CD4-positive, alpha-beta T cell treated with Interleukin-15 for 4 hours (primary cell): ENCODE data around the gene IAH1.
A peak's percentile ranks its signal among the peaks of the same experiment; 100 is the strongest.

Experiments used
- DNase-seq: peaks from one replicate; pipeline ENCODE4 v3.0.0-alpha.2; 2020; ENCODE audit warnings: low spot score

Gene IAH1, protein sequence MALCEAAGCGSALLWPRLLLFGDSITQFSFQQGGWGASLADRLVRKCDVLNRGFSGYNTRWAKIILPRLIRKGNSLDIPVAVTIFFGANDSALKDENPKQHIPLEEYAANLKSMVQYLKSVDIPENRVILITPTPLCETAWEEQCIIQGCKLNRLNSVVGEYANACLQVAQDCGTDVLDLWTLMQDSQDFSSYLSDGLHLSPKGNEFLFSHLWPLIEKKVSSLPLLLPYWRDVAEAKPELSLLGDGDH

DNA sequence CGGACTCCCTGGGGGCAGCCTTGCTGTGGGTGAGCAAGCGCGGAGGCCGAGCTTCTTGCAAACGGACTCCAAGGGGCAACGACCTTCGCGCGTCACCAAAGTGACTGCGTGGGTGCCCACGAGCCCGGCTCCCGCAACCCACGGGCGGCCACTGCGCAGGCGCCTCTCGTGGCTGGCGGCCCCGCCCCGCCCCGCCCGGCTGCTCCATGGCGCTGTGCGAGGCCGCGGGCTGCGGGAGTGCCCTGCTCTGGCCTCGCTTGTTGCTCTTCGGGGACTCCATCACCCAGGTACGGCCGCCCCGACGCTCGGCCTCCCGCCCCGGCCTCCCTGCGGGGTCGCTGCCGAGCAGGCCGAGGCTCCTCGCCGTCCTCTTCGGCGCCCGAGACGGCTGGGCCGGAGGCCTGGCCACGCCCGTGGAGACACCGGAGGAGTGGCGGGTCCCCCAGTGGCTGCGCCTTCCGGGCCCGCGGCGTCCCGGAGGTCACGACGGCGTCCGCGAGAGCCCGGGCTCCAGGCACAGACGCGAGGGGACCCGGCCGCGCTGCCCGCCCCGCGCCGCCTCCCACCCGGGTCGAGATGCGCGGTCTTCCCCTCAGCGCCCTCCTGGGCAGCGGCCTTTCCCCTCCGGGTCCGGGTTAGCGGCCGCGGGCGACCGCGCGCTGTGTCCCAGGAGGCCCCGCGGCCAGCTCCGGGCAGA is at the start of gene IAH1:
TSS of gene IAH1 (plus strand) at position 191 of the 697 bp plus-strand sequence. CDS start at position 207, 16 bp downstream.
- peak; percentile 79 for DNase-seq

DNA sequence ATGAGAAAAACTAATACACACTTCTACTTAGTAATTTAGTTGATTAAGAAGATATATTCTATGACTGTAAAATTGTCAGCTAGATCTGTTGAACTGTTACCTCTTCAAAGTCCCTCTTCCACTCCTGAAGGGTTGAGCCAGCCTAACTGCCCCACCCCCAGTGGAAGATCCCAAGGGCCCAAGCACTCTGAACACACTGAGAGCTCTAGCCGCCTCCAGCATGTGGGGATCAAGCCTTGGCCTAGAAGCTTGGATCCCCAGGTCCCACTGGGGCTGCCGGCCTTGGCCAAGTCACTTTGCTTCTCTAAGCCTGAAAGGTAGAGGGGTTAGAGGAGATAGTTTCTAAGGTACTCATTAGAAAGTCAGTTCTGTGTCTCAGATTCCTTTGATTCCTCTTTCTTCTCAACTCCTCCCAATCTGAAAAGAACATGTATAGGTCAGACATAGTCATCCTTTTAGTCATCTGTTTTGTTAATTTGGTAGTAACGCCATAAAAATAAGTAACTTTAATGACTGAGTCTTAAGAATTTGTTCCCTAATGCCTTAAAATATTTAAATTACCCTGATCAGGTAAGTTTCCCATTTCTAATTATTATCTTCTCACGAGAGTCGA is 45.3 kb upstream of the IAH1 start:
- DNase-seq = no peak

DNA sequence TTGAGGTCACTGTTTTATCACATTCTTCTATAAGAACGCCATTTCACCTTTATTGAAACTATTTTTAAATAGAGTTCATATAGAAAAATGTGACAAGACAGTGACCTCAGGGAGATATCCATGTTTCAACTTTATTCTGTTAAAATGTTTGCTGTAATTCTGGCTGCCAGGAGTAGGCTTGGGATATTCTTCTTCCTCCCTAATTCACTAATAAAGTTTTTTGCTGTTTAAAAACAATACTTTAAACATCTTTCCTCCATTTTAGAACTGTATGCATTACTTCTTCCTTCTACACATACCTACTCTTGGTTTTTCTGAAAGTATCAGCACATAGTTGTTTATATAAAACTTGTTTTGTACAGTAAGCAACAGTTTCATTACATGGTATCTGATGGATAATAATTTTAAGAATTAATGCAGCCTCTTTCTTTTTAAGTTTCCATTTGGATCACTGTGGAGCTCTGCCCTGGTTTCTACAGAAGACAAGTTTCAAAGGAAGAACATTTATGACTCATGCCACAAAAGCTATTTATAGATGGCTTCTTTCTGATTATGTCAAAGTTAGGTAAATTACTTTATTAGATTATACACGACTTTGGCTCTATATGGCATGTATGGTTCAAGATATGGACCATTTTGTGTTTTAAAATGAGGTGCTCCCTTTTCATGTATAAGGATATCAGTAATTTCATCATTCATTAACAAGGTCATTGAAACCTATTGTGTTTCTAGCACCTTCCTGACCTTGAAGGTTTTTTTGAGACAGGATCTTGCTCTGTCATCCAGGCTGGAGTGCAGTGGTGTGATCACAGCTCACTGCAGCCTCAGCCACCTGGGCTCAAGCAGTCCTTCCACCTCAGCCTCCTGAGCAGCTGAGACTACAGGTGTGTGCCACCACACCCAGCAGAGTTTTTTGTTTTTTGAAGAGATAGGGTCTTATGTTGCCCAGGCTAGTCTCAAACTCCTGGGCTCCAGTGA is 43.7 kb upstream of the IAH1 start:
- no peak for DNase-seq

DNA sequence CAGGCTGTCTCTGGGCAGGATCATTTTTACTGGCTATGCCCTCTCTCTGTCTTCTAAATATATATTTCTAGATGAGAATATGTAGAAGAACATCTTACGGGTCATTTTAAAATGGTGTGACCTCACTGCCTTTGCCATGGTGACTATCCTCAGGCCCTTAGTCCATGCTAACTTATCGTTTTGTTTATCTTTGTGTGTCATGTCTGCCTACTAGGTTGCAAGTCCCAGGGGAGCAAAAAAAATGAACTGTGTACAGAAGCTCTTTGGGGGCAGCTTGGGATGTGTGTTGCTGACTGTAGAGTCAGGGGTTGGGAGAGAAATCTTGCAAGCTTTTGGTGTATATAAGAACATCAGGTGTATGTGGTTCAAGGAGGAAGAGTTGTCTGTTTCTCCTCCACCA is 39.9 kb upstream of the IAH1 start:
- no peak for DNase-seq

DNA sequence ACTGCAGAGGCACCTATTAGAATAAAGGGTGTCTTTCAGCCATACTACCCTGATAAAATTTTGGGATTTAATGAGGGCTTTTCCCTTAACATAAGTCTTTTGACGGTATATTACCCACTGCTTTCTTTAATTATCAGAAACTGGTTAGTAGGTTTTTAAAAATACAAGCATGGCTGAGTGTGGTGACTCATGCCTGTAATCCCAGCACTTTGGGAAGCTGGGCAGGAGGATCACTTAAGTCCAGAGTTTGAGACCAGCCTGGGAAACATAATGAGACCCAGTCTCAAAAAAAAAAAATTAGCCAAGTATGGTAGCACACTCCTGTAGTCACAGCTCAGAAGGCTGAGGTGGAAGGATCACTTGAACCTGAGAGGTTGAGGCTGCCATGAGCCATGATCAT is 34.8 kb upstream of the IAH1 start:
- DNase-seq = no peak

DNA sequence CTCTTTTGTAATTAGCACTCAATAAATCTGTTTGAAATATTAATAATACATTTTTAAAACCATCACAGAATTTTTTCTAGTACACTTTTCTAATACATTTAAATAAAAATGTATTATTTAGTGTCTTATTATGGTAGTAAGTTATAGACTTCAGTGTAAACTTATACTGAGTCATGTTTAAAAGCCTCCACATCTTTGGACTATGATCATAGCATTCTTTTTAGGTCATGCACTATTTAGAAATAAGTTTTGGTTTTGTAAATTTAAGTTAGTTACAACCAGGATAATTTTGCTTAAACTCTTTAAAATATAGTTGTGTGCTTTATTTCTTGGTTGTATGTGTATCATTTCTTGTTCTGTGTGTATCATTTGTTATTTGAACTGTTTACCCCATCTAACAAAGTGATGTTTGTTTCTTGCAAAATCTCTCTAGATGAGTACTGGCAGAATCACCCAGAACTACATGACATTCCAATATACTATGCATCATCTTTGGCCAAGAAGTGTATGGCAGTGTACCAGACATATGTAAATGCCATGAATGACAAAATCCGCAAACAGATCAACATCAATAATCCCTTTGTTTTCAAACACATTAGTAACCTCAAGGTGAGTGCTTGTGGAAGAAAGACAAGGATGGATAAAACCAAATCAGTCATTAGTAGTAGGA is 34.2 kb upstream of the IAH1 start:
- DNase-seq = no peak

DNA sequence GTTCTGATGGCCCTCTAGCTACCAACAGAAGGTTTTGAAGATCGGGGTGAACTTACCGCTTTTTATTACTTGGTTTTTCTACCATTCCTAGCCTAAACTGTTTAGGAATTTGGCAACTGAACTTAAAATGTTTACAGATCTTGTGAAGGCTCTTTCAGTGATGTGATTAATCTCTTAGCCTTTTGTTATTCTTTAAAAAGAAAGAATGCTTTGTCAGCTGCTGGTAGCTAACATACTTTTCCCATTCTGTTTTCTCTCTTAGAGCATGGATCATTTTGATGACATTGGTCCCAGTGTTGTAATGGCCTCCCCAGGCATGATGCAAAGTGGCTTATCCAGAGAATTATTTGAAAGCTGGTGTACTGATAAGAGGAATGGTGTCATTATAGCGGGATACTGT is 32.8 kb upstream of the IAH1 start:
- no peak for DNase-seq

DNA sequence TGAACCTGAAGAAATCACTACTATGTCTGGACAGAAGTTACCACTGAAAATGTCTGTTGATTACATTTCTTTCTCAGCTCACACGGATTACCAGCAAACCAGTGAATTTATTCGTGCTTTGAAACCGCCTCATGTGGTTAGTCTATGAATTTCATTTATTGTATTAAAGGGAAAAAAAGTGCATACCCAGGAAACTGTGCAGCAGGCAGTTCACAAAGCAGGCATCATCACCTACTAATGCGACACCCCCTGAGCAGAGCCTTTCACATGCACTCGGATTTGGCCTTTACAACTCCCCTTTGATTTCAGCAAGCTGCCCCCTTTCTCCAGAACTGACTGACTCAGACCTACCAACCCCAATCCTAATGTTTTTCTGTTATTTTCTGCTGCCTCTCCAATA is 30.8 kb upstream of the IAH1 start:
- DNase-seq = no peak

DNA sequence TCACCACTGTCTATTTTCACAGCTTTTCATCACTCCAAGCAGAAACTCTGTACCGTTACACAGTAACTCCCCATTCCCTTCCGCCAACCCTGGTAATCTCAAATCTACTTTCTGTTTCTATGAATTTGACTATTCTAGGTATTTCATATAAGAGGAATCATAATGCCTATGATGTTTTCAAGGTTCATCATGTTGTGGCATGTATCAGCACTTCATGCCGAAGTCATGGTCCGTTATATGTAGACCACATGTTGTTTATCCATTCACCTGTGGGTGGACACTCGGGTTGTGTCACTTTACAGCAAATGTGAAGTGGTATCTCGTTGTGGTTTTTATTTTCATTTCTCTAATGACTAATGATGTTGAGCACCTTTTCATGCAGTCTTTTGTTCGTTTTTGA is 29.3 kb upstream of the IAH1 start:
- DNase-seq = no peak

DNA sequence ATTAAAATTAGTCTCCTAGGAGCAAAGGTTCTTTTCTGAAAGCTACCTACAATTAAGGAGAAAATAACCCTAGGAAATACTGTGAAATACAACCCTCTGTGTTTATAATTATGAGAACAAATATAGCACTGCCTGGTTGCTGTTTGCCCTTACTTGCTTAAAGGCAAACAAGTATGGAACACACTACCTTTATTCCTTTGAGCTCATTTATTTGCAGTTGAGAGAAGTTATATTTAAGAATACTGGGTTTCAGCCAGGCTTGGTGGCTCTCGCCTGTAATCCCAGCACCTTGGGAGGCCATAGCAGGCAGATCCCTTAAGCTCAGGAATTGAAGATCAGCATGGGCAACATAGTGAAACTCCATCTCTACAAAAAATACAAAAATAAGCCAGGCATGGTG is 23.1 kb upstream of the IAH1 start:
- DNase-seq = no peak

DNA sequence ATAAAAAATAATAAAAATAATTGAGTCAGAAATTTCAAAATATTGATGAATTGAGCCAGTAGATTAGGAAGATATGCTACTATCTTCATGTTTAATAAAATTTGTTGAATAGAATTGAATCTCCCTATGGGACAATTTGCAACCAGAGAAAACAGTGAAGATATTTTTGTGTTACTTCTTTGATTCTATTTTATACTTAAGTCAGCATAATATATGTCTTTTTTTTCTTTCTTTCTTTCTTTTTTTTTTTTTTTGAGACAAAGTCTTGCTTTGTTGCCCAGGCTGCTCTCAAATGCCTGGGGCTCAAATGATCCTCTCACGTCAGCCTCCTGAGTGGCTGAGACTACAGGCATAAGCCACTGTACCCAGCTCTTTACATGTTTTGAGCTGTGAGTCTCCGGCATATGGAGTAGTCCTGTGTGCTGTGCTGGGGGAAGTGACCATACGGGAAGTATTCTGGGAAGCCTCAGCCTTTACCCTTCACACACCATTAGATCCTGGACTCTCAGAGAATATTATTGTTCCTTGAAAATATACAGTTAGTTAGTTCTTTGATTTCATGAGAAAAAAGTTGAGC is 13.8 kb upstream of the IAH1 start:
- DNase-seq = no peak

DNA sequence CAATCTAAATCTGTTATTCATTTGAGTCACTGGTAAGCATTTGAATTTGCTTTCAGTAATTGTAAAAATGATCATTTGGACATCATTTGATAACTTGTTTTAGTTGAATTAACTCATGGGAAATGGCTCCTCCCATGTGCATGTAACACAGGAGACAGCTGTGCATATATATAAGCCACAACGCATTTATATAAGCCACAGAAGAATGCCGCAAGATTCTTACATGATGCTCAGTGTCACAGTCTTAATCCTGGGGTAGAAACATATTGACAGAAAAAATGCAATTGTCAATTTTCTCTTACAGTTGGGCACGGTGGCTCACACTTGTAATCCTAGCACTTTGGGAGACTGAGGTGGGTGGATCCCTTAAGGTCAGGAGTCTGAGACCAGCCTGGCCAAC is 13.3 kb upstream of the IAH1 start:
- no peak for DNase-seq

DNA sequence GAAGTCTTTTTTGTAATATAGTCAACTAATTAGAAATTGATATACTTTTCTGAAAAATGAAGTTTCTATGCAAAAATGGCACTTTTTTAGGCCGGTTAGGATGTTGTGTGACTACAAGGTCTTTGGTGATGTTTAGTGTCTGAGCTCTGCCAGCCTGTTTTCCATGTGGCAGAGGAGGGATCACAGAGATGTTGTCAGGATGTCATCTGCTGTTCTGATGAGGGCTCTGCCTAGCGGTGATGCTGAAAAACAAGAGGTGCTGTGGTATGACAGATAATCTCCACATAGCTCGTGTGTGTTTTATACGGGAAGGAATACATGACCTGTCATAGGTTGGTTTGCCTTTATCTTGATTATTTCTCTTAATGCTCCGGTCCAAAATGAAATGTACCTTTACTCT is 12.0 kb upstream of the IAH1 start:
- DNase-seq = no peak

DNA sequence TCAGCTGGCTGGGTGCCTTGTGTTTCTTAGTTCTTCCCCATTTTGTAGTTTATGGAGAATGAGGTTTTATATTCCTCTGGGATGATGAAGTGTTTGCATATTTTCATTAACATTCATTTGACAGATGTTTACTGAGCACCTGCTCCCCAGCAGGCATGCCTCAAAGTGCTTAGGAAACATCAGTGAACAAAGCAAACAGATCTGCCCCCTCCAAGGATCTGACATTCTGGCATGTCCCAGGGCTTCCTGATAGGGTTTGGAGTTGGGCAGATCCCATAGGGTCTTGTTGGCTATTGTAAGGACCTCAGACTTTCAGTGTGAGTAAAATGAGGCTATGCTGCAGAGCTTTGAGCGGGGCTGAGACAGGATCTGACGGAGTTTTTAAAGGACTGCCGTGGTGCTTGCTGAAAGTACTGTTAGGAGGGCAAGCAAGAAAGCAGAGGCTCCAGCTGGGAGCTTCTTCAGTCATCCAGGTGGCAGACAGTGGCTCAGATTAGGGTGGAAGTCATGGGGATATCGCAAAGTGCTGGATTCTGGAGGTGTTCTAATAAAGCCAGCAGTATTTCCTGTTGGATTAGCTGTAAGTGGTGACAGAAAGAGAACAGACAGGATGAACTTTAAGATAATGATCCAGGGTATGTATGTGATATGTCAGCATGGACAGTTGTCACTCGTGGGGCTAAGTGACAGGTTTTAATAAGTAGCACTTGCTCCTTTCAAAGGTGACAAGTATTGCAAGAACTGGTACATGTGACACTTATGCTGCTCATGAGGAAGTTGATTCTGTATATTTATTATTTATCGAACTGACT is 11.3 kb upstream of the IAH1 start:
- DNase-seq = no peak

DNA sequence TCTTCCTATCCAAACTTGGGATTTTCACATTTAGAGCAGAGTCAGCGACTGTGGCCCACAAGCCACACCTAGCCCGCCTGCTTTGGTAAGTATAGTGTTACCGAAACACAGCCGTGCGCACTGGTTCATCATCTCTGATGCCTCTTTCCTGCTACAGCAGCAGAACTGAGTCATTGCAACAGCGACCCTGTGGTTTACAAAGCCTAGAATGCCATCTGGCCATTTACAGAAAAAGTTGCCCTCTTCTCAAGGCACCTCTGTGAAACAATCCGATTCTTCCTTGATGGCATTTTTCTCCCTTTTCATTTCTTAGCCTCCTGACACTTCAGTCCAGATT is 10.7 kb upstream of the IAH1 start:
- no peak for DNase-seq

DNA sequence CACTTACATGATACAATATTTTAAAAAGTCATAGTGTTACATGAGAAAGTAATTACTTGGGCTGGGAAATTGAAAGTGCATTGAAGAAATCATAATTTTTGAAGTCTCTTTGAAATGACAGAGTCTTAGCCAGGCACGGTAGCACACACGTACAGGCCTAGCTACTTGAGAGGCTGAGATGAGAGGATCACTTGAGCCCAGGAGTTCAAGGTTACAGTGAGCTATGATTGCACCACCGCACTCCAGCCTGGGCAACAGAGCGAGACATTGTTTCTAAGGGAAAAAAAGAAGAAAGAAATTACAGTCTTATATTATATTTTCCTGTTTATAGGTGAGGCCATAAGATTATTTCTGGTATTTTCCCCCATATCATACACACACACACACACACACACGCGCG is 9.2 kb upstream of the IAH1 start:
- no peak for DNase-seq

DNA sequence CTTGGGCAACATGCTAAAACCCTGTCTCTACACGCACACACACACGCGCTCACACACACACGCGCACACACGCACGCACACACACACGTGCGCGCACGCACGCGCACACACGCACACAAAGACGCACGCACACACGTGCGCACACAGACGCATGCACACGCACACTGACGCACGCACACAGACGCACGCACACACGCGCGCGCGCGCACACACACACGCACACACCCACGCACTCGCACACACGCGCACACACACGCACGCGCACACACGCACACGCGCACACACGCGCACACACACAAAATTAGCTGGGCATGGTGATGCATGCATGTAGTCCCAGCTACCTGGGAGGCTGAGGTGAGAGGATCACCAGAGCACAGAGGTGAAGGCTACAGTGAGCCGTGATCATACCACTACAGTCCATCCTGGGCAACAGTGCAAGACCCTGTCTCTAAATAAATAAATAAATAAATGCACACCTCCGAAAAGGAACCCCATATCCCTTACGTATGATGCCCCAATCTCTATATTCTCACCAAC is 8.1 kb upstream of the IAH1 start:
- DNase-seq = no peak

DNA sequence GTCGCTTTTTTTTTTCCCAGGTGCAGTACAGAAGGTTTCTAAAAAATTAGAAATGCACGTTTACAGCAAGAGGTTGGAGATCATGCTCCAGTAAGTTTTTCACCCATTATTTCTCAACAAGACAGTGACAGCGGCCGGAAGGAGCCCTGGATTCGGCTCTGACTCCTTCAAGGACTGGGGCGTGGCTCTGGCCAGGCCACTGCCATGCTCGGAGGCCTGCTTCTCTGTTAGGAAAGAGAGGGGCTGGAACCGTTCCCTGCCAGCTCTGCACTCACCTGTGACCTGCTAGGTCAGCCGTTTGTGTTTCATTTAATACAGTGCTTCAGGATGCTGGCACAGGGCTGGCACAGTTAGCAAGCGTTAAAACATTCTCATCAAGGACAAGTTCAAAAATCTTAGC is 6.7 kb upstream of the IAH1 start:
- no peak for DNase-seq

DNA sequence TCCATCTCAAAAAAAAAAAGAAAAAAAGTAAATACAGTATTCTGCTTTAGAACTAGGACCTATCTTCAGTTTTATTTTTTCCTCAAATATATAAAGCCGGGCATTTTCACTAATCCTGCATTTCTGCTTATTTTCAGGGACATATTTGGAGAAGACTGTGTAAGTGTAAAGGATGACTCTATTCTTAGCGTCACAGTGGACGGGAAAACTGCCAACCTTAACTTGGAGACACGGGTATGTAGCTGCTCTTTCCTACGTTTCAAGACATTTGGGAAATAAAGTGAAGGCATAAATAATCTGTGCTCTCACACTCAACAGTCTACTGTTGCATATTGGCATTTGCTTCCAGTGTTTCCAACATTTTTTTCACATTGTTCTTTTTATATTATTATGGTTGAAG is 3.1 kb upstream of the IAH1 start:
- DNase-seq = no peak

DNA sequence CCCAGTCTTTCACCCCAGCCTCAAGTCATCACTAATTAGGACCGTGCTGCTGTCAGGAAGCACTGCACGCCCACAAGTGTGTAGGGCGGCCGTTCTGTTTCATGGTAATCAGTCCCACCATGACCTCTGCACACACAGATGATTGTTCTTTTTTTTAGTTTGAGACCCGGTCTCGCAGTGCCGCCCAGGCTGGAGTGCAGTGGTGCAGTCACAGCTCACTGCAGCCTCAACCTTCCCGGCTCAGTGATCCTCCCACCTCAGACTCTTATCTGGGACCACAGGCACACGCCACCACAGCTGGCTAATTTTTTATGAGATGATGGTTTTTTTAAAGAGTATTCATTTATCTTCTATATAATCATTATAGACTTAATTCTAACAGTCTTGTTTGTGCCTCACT is 1.8 kb upstream of the IAH1 start:
- DNase-seq = no peak
